NCI-H748 treated with DMSO at 0.1 percent for 48 hours (cell line): ENCODE measurements around the gene SMAD1.

ENCODE experiments used
- DNase-seq: peaks from one replicate; lab custom pipeline; 2025; lab: John Stamatoyannopoulos, UW

SMAD1 gene

DNA sequence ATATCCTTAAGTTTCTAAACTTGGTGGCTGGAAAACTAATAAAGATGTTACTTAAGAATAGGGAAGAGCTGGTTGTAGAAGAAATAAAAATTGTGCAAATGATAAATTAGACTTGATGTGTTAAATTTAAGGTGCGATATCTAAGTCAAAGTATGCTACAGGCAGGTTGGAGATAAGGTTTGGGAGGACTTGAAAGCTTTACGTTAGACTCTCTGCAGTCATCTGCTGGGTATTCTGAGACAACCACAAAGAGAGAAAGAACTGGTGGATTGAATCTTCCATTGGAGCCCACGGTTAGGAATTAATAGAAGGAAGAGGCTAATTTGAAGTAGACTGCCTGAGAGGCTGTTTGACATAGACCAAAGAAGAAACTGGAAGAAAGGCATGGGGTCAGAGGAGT, 7.9 kb downstream of the SMAD1 start:
- DNase-seq, result no peak

DNA sequence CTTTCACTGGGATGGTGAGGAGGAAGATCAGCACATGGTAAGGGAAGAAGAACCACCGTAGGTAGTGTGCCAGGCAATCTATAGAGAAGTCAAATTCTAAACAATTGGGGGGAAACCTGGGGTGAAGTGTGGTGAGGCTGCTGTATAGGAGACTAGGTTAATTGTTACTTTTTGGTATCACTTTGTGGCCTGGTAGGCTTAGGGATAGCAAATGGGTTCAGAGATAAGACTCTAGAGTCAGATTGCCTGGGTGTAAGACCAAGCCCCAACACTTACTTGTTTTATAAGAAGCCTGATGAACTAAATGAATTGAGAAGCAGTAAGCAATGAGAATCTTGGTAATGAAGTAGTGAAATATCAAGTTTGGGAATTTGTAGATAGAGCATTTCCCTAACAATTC, 8.7 kb downstream of the SMAD1 start:
- DNase-seq, result no peak

DNA sequence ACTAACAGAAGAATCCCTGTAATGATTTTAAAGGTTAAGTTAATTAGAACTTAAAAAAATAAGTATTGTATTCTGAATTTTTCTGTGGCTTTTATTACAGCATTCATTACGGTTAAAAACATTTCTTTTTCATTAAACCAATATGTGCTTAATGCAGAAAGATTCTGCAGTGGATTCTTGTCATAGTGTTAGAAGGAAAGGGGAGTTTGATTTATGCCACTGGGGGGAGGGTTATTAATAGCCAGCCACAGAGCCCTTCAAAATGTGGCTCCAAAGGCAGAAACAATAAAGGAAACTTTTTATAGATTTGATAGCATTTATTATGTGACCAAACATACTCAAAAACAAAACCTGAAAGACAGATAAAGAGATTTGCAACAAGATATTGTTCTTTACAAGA, 9.1 kb downstream of the SMAD1 start:
- no peak for DNase-seq

DNA sequence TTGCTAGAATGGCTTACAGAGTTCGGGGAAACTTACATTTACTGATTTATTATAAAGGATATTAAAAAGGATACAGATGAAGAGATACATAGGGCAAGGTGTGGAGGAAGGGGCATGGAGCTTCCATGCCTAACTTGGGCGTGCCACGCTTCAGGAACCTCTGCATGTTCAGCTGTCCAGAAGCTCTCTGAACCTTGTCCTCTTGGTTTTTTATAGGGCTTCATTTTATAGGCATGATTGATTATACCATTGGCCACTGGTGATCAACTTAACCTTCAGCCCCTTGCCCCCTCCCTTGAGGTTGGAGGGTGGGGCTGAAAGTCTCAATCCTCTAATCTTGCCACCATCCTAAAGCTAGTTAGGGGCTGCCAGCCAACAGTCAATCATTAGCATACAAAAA, 10.7 kb downstream of the SMAD1 start:
- DNase-seq, result no peak

DNA sequence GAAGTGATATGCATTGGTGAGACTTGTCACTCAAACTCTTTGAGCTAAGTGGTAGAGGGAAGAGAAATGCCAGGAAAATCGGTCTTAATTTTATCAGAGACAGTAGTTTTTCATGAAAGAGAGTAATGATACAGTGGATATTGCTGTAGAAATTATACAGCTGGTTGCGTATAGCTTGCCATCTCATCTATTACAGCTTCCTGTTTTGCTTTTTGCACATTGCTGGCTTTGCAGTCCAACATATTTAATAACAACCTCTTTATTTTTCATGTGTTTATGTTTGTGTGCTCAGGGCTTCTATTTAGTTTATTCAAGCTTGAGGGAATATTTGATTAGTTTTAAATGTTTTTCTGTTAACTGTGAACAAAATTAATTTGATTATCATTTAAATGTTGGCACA, 11.5 kb downstream of the SMAD1 start:
- DNase-seq, result no peak

DNA sequence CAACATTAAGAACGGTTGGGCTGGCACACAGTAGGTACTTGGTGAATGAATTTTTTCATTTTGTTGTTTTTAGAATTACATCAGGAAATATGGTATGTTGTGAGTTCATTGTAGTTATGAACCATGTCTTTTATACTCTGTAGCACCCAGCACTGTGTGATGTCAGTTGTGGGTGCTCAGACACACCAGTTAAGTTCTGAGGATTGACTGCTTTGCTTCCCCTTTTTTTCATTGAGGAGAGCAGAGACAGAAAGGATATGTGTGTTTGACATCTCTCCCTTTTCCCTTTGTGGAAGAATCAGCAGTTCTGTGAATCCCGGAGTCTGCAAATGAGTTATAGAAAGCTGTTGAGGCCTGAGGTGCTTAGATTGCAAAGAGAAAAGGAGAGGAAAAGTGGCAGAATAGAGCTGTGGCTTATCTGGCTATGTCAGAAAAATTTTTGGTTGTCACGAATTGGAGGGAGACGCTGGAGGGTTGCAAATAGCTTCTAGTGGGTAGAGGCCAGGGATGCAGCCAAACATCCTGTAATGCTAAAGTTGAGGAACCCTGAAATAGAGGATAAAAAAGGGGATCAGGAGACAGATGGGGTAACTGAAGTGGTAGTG, 13.1 kb downstream of the SMAD1 start:
- no peak for DNase-seq

DNA sequence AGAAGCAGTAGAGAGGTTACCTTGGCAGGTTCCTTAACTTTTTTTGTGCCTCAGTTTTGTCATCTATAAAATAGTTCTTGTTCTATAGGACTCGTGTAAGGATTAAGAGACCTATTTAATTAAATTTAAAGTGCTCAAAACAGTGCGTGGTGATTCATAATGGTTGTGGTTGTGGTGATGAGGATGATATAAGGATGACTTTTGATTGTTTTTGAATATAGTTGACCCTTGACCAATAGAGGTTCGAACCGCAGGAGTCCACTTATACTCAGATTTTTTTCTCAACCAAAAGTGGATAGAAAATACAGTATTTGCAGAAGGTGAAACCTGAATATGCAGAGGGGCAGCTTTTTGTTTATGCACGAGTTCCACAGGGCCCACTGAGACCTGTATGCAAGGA, 14.6 kb downstream of the SMAD1 start:
- no peak for DNase-seq

DNA sequence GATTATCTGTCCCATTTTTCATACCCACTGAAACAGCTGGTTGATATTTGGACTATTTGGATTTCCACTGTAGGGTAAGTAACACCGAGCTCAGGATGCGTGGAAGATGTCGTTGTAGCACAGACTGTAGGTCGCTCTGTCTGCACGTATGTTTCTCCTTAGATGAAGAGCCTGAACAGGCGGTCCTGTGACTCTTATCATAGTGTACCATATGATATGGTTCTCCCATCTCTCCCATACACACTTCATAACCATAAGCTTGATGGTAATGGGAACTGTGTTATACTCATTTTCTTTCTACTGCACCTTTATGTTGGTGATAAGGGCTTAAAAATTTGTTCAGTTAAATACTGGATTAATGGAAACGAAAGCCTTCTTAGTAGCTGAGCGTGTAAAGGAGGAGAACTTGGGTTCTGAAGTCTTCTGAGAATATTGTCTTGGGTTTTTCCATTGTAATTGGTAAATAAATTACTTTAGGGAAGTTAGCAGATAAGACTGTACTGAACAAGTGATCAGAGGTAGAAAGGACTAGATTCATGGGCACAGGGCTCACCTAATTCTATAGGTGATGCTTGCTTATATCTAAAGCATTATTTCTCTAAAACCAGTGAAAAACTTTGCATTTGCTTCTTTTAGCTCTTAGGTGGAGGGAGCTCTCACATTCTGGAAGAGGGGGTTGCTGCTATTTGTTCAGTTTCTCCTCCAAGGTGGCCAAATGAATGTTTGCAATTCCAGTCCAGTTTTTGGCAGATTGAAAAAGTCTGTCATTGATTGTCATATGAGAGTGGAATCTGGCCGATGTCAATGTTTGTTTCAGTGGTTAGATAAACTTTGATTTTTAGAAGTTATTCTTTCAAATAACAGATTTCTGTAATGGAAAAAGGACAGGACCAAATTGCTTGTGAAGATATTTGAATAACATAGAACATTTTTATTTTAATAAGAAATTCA, 15.8 kb downstream of the SMAD1 start:
- DNase-seq, result no peak

DNA sequence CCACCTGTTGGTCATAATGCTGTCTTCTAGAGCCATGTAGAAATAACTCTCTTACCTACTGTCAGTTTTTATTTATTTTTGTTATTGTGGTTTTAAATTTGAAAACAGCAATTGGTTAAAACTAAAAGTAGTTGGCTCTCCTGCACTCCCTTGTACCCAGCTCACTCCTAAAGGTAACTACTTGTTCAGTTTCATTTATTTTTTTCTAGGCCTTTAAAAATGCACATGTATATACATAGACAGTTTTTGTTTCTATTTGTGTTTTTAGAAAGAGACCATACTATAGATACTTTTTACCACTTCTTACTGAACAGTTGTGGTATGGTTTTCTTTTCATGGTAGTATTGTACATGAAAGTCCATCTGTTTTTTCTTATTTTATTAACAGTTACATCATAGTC, 16.8 kb downstream of the SMAD1 start:
- DNase-seq, result no peak

DNA sequence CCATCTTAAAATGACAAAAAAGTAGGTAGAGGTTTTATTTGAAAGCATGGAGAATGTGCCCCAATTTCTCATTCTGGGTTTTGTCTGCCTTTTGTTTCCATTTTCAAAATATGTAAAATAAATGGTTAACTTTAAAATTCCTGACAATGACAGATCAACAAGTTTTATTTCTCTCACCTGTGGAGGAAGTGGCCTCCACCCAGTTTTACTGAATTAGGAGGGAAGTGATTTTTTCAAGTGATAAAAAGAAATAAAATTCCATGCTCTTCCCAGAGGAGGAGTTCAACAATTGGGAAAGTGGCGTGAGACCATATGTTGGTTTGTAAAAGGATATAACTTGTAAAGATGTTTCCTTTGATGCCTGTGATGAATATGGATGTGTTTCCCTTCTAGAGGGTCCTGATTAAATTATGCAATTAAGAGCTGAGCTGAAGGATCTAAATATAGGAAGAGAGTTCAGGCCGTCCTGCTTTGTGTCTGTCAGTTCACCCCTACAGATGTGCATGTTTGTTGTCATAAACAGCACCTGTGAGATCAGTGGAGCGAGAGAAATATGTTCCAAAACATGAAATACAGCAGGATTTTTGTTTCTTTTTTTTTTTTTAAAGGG, 19.5 kb downstream of the SMAD1 start:
- no peak for DNase-seq

DNA sequence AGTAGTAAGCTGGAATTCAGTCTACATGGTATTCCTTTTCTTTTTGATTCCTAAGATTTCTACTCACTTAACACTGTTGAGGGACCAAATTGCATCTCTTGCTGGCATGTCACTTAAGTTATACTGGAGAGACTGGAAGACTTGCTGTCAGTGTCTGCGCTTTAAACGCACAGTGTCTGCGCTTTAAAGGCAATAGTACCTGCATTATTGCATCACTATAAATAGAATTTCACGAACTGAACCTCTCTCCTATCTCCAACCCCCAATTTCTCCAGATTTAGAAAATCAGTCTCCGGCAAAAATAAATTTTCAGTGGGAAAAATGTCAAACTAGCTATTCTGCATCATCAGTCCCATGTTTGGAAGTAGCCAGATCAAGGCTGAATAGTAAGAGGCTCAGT, 21.2 kb downstream of the SMAD1 start:
- DNase-seq, result no peak

DNA sequence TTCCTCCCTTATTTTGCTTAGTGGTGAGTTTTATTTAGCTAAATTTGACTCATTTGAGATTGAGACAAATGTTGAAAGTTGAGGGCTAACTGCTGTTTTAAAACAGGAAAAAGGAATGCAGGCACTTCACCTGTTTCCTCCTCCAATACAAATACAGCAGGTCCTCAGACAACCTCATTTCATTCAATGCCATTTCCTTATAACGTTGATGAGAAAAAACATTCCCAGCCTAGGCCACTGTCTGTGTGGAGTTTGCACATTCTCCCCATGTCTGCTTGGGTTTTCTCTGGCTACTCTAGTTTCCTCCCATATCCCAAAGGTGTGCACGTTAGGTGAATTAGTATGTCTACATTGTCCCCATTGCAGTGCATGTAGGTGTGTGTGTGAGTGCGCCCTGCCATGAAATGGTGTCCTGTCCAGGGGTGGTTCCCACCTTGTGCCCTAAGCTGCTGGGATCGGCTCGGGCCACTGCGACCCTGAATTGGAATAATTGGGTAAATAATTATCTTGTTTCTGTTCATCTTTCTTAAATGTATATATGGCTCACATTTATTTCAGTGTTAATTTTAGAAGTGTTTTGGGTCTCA, 21.9 kb downstream of the SMAD1 start:
- DNase-seq, result no peak

DNA sequence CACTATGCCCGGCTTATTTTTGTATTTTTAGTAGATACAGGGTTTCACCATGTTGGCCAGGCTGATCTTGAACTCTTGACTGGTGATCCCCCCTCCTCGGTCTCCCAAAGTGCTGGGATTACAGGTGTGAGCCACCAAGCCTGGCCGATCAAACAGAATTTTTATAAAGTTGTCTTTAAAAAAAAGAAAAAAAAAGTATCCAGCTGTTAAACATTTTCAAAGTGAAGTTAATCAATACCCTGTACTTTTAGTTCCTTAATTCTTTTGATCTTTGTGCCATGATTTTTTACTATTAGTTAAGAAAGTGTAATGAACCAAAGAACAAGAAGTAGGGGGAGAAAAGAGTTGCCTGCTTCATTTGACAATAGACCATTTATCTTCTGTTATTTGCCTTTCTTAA, 24.3 kb downstream of the SMAD1 start:
- no peak for DNase-seq

DNA sequence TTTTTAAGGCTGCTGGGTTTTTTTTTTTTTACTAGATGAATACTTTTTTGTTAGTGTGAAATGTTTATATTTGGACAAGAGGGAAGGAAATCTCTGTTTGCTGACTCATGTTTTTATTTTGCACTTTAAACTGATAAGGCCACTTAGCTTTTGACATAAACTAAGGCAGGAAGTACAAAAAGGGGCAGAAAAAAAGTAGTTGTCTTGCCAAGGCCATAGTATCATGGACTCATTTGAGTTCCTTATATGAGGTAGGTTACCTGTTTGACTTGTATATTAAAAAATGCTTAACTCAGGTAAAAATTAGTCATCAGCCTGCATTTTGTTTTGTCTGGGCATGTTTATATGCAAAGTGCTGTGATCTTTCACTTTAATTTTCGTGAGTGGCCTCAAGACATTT, 26.0 kb downstream of the SMAD1 start:
- no peak for DNase-seq

DNA sequence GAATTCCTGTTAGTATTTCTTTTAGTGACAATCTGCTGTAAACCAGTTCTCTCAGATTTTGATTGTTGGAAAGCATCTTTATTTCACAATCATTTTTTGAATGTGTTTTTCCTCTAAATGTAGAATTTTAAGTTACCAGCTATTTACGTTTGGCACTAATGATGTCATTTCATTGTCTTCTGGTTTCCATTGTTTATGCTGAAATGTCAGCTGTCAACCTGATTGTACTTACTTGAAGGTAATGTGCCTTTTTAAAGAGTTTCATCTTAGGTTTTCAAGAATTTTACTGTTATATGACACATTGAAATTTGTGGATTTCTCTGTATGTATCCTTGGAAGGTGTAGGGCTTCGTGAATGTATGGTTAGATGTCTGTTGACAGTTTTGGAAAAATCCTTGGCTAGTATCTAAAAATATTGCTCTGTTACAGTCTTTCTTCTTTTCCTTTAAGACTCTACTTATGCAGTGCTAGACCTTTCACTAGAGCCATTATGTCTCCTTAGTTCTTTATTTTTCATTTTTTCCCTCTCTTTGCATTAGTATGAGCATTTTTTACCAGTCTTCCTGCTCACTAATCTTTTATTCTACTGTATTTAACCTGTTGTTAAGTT, 30.4 kb downstream of the SMAD1 start:
- no peak for DNase-seq

DNA sequence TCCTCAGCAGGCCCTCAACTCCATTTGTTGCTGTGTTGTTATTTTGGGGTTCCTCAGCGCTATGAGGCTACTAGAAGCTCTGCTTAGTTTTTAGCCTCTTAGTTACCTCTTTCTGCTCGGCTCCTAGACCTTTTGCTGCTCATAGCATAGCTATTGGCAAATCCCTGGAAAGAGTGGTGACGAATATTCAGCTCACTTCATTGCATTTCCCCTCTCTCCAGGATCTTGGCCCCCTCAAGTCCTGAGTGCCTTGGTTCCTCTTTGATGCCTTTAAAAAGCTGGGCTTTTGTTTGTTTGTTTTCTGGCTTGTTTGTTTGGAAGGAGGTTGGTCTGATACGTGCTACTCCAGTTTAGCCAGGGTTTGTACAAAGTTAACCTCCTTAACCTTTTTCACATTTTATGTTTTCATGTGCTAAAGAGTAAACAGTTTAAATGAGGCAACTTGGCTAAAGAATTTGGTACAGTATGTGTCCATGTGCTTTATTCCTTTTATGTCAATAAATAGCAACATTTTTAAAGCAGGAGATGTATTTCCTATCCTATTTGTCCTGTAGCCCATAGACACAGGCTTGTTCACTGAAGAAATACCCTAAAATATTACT, 31.5 kb downstream of the SMAD1 start:
- no peak for DNase-seq

DNA sequence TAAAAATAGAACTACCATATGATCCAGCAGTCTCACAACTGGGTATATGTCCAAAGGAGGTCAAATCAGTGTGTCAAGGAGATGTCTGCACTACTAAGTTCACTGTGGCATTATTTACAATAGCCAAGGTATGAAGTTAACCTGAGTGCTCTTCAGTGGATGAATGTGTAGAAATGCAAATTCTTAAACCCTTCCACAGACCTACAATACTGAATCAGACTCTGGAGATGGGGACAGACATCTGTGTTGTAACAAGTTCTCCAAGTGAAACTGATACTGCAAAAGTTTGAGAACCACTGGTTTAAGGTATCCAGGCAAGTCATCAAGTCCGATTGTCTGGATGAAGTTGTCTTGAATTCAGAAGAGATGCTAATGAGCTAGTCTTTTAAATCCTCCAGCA, 38.5 kb downstream of the SMAD1 start:
- no peak for DNase-seq

DNA sequence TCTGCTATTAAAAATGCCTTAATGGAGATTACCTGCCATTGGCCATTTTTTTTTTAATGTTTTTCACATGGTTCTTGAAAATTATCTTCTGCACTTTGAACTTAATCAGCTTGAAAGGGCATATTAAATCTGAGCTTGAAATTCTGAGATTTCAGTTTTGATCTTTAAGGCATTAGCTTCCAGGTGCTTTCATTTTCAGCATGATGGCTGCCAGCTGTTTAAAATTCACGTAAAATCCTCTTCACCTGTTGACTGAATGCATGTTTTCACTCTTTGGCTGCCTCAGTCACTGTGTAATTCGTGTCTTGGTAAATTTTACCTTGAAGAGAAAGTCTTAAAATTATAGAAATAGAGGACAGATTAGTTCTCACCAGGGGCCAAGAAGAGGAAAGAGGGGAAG, 39.6 kb downstream of the SMAD1 start:
- no peak for DNase-seq

DNA sequence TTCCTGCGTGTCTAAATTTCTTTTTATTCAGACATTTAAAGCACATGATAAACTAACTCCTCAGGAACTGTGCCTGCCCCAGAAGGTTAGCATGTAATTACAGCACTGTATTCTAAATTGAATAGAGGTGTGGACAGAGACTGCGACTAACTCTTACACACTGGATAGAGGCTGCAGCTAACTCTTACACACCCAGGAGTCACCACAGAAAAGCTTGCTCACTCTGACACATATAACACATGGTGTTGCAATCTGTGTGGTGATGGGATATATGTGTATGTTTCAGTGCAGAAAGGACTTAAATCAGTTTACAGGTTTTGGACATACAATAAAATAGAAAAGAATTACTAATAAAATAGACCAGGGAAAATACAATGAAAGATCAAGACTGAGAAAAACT, 41.5 kb downstream of the SMAD1 start:
- no peak for DNase-seq

DNA sequence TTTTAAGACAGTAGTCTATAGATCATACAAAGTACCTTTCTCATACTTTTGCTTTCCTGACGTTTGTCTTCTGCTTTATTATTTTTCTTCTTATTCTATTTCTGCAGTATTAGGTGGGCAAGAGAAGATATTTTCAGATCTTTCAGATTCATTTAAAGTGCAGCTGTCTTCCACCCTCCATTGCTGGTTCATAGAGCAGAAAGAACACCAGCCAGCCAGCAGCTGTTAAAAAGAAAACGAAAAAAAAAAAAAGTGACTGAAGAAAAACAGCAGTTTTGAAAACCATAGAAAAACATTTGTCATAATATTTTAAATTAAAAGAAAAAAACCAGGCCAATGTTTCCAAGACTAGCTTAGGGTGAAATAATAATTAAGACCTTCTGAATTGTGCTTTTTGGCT, 42.9 kb downstream of the SMAD1 start:
- no peak for DNase-seq

DNA sequence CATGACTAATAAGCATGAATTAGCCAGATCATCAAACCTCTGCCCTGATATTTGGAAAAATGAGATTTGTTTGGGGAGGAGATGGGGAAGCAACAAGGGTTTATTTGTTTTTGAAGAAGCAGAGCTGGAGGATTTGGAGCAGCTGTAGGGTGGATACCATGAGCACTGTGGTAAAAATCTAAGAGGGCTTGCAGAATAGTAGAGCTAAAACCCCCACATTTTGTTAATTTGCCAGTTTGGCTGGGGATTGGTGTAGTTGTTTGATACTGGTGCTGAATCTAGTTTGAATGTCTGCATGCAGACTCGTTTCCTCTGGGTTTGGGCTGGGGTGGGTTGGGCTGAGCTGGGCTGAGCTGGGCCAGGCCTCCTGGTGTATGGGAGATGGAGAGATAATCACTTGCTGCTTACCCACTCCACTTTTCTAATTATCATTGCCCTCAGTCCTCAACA, 43.7 kb downstream of the SMAD1 start:
- DNase-seq, result no peak

DNA sequence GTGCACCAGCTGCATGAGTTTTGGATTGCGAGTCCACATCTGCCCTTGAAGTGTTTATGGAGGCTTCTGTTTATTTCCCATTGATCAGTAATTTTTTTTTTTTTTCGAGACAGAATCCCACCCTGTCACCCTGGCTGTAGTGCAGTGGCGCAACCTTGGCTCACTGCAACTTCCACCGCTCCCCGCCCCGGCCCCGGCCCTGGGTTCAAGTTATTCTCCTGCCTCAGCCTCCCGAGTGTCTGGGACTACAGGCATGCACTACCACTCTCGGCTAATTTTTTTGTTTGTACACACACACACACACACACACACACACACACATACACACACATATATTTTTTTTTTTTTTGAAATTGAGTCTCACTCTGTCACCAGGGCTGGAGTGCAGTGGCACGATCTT, 46.1 kb downstream of the SMAD1 start:
- DNase-seq, result no peak
